ENCODE measurements around the gene OPTC.
"Not testable (repeated sequence)": the region's sequence is repeated elsewhere in the genome, so short reads cannot be mapped to it uniquely, and the experiment has no call there.

The OPTC gene

DNA sequence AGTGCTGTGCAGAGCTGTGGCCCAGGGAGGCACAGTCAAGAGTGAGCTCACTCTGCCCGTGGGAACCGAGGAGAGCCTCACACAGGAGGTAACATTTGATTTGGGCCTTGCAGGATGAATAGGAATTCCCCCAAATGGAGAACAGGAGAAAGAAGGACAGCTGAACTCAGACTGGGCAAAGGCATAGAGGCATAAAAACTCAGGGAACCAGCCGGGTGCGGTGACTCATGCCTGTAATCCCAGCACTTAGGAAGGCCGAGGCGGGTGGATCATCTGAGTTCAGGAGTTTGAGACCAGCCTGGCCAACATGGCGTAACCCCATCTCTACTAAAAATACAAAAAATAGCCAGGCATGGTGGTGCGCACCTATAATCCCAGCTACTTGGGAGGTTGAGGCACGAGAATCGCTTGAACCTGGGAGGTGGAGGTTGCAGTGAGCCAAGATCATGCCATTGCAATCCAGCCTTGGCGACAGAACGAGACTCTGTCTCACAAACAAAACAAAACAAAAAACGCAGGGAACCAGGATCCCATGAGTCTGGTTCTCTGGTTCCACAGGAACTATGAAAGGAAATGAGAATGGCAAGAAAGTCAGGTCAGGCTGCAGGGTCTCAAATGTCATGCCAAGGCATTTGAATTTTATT, 26.9 kb upstream of the OPTC start:
- not testable (repeated sequence) for H3K4me2 ChIP-seq (ENCODE audit: low read length); H3K27me3 ChIP-seq (ENCODE audit: control insufficient read depth, insufficient read depth, low read length); H3K36me3 ChIP-seq (ENCODE audit: insufficient read depth, low read length); H3K9ac ChIP-seq (ENCODE audit: low read depth, low read length); H3K9me3 ChIP-seq (replicated peaks; ENCODE audit: low read length); H3K4me3 ChIP-seq (ENCODE audit: low read length)
- H3K4me1 ChIP-seq (ENCODE audit: control insufficient read depth, insufficient read depth, low read length) = peaks cover 15% of the 10 kb centered on the region

DNA sequence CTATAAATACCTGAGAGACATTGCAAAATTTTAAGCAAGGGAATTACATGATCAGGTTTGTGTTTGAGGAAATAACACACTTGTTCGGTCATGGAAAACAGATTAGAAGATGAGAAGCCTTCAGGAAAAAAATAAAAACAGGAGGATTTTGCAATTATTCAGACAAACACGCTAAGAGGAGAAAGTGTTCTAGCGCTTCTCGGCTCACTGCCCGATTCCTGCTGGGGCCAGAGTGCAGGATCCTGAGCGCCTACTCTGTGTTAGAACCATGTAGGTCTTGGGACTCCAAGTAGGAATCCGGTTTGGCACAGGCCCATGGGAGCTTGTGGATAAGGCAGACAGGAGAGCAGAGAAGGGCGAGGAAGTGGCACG, 26.4 kb upstream of the OPTC start:
- no peaks in the 10 kb centered on the region for H3K9me3 ChIP-seq (replicated peaks; ENCODE audit: low read length)
- no peak overlapping the region for H3K4me2 ChIP-seq (ENCODE audit: low read length)
- no peaks in the 10 kb centered on the region for H3K36me3 ChIP-seq (ENCODE audit: insufficient read depth, low read length)
- H3K27me3 ChIP-seq (ENCODE audit: control insufficient read depth, insufficient read depth, low read length) = peaks cover 13% of the 10 kb centered on the region
- H3K4me1 ChIP-seq (ENCODE audit: control insufficient read depth, insufficient read depth, low read length) = peaks cover 15% of the 10 kb centered on the region
- no peak overlapping the region for H3K4me3 ChIP-seq (ENCODE audit: low read length)
- H3K9ac ChIP-seq (ENCODE audit: low read depth, low read length) = no peak overlapping the region

- H3K4me1 ChIP-seq (ENCODE audit: control insufficient read depth, insufficient read depth, low read length) = peaks cover 11% of the 10 kb centered on the region
- H3K9ac ChIP-seq (ENCODE audit: low read depth, low read length) = no peak overlapping the region
- H3K36me3 ChIP-seq (ENCODE audit: insufficient read depth, low read length) = no peaks in the 10 kb centered on the region
- H3K4me3 ChIP-seq (ENCODE audit: low read length) = no peak overlapping the region
- H3K27me3 ChIP-seq (ENCODE audit: control insufficient read depth, insufficient read depth, low read length) = peaks cover 16% of the 10 kb centered on the region
- H3K4me2 ChIP-seq (ENCODE audit: low read length) = no peak overlapping the region
- H3K9me3 ChIP-seq (replicated peaks; ENCODE audit: low read length) = no peaks in the 10 kb centered on the region
These were observed 25.6 kb upstream of the OPTC start for GRCh38 chr1:203468326-203468725.

GRCh38 chr1:203470240-203470639, 23.7 kb upstream of the OPTC start:
- Histone ChIP-seq H3K4me3 (ENCODE audit: low read length) (no peak overlapping the region), H3K9me3 (replicated peaks; ENCODE audit: low read length) (no peaks in the 10 kb centered on the region), H3K36me3 (ENCODE audit: insufficient read depth, low read length) (no peaks in the 10 kb centered on the region), H3K4me1 (ENCODE audit: control insufficient read depth, insufficient read depth, low read length) (peaks cover 8% of the 10 kb centered on the region), H3K9ac (ENCODE audit: low read depth, low read length) (no peak overlapping the region), H3K27me3 (ENCODE audit: control insufficient read depth, insufficient read depth, low read length) (peaks cover 21% of the 10 kb centered on the region), H3K4me2 (ENCODE audit: low read length) (no peak overlapping the region)

- Histone ChIP-seq H3K9ac (ENCODE audit: low read depth, low read length) (no peak overlapping the region), H3K4me2 (ENCODE audit: low read length) (no peak overlapping the region), H3K27me3 (ENCODE audit: control insufficient read depth, insufficient read depth, low read length) (peaks cover 34% of the 10 kb centered on the region), H3K36me3 (ENCODE audit: insufficient read depth, low read length) (no peaks in the 10 kb centered on the region), H3K4me1 (ENCODE audit: control insufficient read depth, insufficient read depth, low read length) (peaks cover 5% of the 10 kb centered on the region), H3K4me3 (ENCODE audit: low read length) (no peak overlapping the region), H3K9me3 (replicated peaks; ENCODE audit: low read length) (no peaks in the 10 kb centered on the region)
These were observed 22.1 kb upstream of the OPTC start for GRCh38 chr1:203471841-203472240.

DNA sequence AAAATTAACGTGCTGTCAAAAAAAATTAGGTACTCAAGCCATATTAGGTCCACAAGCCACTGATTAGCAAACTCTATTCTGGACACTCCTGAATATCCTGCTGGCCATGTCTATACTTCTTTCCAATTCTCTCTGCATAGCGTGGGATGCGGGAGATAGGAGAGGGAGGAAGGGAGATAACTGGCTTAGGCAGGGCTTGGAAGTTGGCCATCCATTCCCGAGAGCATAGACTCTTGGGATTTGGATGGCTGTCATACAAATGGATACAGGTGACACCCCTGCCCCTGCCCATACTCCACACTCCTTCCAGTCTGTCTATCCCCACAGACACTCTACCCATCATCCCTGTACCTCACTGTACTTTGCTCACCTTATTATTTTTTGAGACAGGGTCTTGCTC, 20.7 kb upstream of the OPTC start:
- no peaks in the 10 kb centered on the region for H3K9me3 ChIP-seq (replicated peaks; ENCODE audit: low read length)
- no peaks in the 10 kb centered on the region for H3K36me3 ChIP-seq (ENCODE audit: insufficient read depth, low read length)
- H3K9ac ChIP-seq (ENCODE audit: low read depth, low read length) = no peak overlapping the region
- no peak overlapping the region for H3K4me3 ChIP-seq (ENCODE audit: low read length)
- peaks cover 40% of the 10 kb centered on the region for H3K27me3 ChIP-seq (ENCODE audit: control insufficient read depth, insufficient read depth, low read length)
- H3K4me2 ChIP-seq (ENCODE audit: low read length) = no peak overlapping the region
- peaks cover 5% of the 10 kb centered on the region for H3K4me1 ChIP-seq (ENCODE audit: control insufficient read depth, insufficient read depth, low read length)

DNA sequence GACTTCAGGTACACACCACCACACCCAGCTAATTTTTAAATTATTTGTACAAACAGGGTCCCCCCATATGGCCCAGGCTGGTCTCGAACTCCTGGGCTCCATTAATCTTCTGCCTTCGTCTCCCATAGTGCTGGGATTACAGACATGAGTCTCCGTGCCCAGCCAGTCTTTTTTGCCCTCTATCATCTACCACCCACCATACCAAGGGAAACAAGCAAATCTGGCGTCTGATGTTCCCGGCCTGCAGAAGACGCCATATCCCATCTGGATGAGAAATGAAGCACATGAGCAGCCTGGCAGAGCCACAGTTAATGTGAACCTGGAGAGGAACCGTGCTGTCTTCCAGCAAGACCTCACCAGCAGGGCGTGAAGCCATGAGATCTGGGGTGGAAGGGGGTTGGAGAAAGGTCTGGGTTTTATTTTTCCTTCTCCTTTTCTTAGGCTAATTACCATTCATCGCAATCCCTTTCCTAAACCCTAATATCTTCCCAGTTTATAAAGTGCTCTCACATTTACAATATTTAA, 20.1 kb upstream of the OPTC start:
- Histone ChIP-seq H3K4me1 (ENCODE audit: control insufficient read depth, insufficient read depth, low read length) (peaks cover 5% of the 10 kb centered on the region), H3K9ac (ENCODE audit: low read depth, low read length) (no peak overlapping the region), H3K4me2 (ENCODE audit: low read length) (no peak overlapping the region), H3K4me3 (ENCODE audit: low read length) (no peak overlapping the region), H3K36me3 (ENCODE audit: insufficient read depth, low read length) (no peaks in the 10 kb centered on the region), H3K9me3 (replicated peaks; ENCODE audit: low read length) (no peaks in the 10 kb centered on the region), H3K27me3 (ENCODE audit: control insufficient read depth, insufficient read depth, low read length) (peaks cover 40% of the 10 kb centered on the region)

DNA sequence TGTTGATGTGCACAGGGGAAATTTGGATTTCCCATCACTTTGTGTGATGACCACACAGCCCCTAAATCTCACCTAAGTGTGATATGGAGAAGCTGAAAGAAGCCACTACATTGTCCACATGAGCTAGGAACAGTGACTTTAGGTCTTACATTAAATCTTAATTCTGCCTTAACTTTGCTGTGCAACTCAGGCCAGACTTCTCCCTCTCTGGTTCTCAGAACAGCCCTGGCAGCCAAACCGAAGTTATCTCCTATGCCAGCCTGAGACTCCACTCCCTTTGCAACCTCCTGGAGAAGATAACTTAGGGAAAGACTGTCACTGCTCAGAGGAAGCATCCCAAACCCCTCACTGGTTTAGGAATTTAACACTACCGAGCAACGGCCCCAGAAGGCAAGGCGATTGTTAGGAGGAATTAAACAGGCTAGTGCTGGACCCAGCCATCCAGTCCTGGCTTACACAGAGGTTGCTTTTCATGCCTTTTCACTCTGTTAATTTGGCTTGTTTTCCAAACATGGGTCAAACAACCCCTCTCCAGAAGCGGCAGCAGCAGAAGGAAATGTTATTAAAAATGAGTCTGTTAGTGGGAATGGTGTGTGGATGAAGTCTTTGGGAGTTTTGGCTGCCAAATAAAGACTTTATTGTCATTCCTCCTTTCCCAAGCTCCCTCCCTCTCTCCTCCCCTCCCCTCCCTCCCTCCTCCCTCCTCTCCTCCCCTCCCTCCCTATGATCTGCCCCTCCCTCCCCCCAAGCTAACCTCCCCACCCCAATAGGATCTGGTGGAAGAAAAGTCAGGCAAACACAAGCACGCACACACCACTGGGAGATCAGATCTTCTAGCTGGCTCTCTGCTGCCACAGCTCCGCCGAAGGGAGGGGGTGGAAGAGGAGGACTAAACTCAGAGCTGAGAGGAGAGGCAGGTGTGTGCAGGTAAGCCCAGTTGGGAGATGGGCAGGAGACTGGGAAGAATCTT, 18.7 kb upstream of the OPTC start, which contains the start of gene PRELP:
PRELP (plus strand) TSS at position 795 of the 970 bp plus-strand sequence. CDS start 7,379 bp downstream, outside the sequence.
- H3K4me3 ChIP-seq (ENCODE audit: low read length) = no peak within 1 kb of the TSS
- H3K9me3 ChIP-seq (replicated peaks; ENCODE audit: low read length) = no peaks in the 10 kb centered on the region
- H3K4me2 ChIP-seq (ENCODE audit: low read length) = no peak within 1 kb of the TSS
- no peak within 1 kb of the TSS for H3K9ac ChIP-seq (ENCODE audit: low read depth, low read length)
- H3K36me3 ChIP-seq (ENCODE audit: insufficient read depth, low read length) = no peaks in the 10 kb centered on the region
- H3K4me1 ChIP-seq (ENCODE audit: control insufficient read depth, insufficient read depth, low read length) = peaks cover 12% of the 10 kb centered on the region
- H3K27me3 ChIP-seq (ENCODE audit: control insufficient read depth, insufficient read depth, low read length) = peaks cover 34% of the 10 kb centered on the region

DNA sequence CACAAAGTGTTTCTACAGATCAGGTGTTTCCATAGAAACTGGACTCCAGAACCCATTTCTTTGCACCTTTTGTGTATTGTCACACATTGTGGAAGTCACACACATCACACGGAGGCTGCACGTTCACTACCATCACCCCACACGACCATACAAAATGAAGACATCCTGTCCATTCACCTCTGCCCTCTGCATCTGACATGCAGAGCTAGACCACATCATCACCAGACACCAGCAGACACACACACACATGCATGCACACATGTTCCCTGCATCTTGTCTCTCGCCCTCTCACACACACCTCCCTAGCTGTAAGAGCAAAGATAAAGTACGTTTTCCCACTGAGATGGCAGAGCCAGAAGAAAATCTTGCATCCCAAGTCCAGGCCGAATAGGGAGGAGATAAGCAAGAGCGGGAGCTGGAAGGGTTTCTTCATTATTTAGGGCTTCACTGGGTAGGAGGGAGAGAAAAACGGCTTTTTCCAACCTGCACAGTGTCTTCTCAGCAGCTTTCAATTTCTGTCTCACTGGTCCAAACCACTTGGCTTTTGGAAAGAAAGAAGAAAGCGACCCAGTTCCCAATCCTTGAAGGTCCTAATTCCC, 17.6 kb upstream of the OPTC start:
- no peak overlapping the region for H3K4me3 ChIP-seq (ENCODE audit: low read length)
- no peak overlapping the region for H3K4me2 ChIP-seq (ENCODE audit: low read length)
- no peaks in the 10 kb centered on the region for H3K9me3 ChIP-seq (replicated peaks; ENCODE audit: low read length)
- no peaks in the 10 kb centered on the region for H3K36me3 ChIP-seq (ENCODE audit: insufficient read depth, low read length)
- peaks cover 34% of the 10 kb centered on the region for H3K27me3 ChIP-seq (ENCODE audit: control insufficient read depth, insufficient read depth, low read length)
- peaks cover 22% of the 10 kb centered on the region for H3K4me1 ChIP-seq (ENCODE audit: control insufficient read depth, insufficient read depth, low read length)
- no peak overlapping the region for H3K9ac ChIP-seq (ENCODE audit: low read depth, low read length)

DNA sequence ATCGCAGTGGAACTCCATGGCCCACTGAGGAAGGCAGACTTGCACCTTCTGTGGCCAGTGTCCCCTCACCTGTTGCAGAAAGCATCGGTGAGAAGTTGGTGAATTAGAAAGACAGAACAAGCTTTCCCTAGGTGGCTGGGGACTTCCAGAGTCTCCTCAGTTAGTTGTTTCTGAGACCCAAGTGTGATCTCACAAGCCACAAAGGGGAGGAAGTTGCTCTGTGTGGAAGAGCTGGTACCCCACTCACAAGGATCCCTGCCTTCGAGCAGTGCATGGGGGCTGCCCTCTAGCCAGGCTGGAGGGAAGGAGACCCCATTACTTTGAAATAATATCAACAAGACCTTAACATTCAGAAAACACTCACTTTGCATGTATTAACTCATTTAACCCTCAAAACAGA, 16.2 kb upstream of the OPTC start:
- no peak overlapping the region for H3K9ac ChIP-seq (ENCODE audit: low read depth, low read length)
- peaks cover 26% of the 10 kb centered on the region for H3K4me1 ChIP-seq (ENCODE audit: control insufficient read depth, insufficient read depth, low read length)
- no peak overlapping the region for H3K4me2 ChIP-seq (ENCODE audit: low read length)
- H3K36me3 ChIP-seq (ENCODE audit: insufficient read depth, low read length) = no peaks in the 10 kb centered on the region
- peaks cover 28% of the 10 kb centered on the region for H3K27me3 ChIP-seq (ENCODE audit: control insufficient read depth, insufficient read depth, low read length)
- H3K9me3 ChIP-seq (replicated peaks; ENCODE audit: low read length) = no peaks in the 10 kb centered on the region
- no peak overlapping the region for H3K4me3 ChIP-seq (ENCODE audit: low read length)

DNA sequence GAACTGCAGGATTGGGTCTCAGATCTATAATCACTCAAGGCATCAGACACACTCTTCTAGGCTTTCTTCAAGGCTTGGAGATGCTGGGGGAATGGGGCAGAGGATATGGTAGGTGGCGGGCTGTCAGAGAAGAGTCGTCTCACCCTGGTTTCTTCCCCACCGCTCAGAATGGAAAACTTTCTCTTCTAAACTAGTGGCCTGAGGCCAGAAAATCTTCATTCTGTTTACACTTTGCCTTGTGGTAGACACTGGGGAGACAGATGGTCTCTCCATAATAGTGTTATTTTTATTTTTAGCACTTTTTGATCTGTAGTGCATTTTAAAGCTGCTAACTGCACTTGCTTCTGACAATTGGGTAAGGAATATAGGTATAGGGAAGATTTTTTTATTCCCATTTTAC, 15.7 kb upstream of the OPTC start:
- peaks cover 26% of the 10 kb centered on the region for H3K4me1 ChIP-seq (ENCODE audit: control insufficient read depth, insufficient read depth, low read length)
- H3K27me3 ChIP-seq (ENCODE audit: control insufficient read depth, insufficient read depth, low read length) = peaks cover 27% of the 10 kb centered on the region
- no peaks in the 10 kb centered on the region for H3K36me3 ChIP-seq (ENCODE audit: insufficient read depth, low read length)
- no peaks in the 10 kb centered on the region for H3K9me3 ChIP-seq (replicated peaks; ENCODE audit: low read length)
- H3K9ac ChIP-seq (ENCODE audit: low read depth, low read length) = no peak overlapping the region
- no peak overlapping the region for H3K4me2 ChIP-seq (ENCODE audit: low read length)
- H3K4me3 ChIP-seq (ENCODE audit: low read length) = no peak overlapping the region
